Duodenal mucosa (tissue), 2 donors: ENCODE data around the gene PPP1R7.

ENCODE experiments used
- H3K27ac ChIP-seq: one replicate; pipeline ENCODE4 v1.7.0; 2013; ENCODE audit warnings: low read depth, low read length
- H3K27me3 ChIP-seq, 2 donors: one replicate each; pipeline ENCODE4 v1.7.0; 2013; ENCODE audit warnings: low read length in 2 of 2, control low read depth in 1 of 2; ENCODE audit not compliant: insufficient read depth in 2 of 2, control insufficient read depth in 1 of 2
- H3K36me3 ChIP-seq, 2 donors: one replicate each; pipeline ENCODE4 v1.7.0; 2013; ENCODE audit warnings: low read length in 2 of 2, control low read depth in 1 of 2; ENCODE audit not compliant: insufficient read depth in 2 of 2, control insufficient read depth in 1 of 2
- H3K4me1 ChIP-seq, 2 donors: one replicate each; pipeline ENCODE4 v1.7.0; 2013; ENCODE audit warnings: low read length in 2 of 2, control low read depth in 1 of 2; ENCODE audit not compliant: insufficient read depth in 2 of 2, control insufficient read depth in 1 of 2
- H3K4me3 ChIP-seq, 2 donors: one replicate each; pipeline ENCODE4 v1.7.0; 2013; ENCODE audit warnings: low read length in 2 of 2, low read depth in 1 of 2
- H3K9ac ChIP-seq, 2 donors: one replicate each; pipeline ENCODE4 v1.7.0; 2013; ENCODE audit warnings: low read length in 2 of 2, low read depth in 1 of 2
- H3K9me3 ChIP-seq, 2 donors: one replicate each; pipeline ENCODE4 v1.7.0; 2013; ENCODE audit warnings: low read length in 2 of 2, control low read depth in 1 of 2; ENCODE audit not compliant: control insufficient read depth in 1 of 2

PPP1R7 gene

GRCh38 chr2:241131531-241131930, 18.7 kb upstream of the PPP1R7 start:
- Histone ChIP-seq H3K9me3 (no peaks in the 10 kb centered on the region), H3K4me3 (no peak overlapping the region), H3K4me1 (peaks cover 5 to 10% of the 10 kb centered on the region in 2 donors), H3K27ac (no peak overlapping the region), H3K9ac (no peak overlapping the region), H3K27me3 (no peaks in the 10 kb centered on the region), H3K36me3 (peaks cover 0 to 20% of the 10 kb centered on the region in 2 donors)

GRCh38 chr2:241132538-241133435, 17.5 kb upstream of the PPP1R7 start:
- Histone ChIP-seq H3K4me3 (no peak overlapping the region), H3K4me1 (peaks cover 5 to 10% of the 10 kb centered on the region in 2 donors), H3K27me3 (no peaks in the 10 kb centered on the region), H3K36me3 (peaks cover 0 to 28% of the 10 kb centered on the region in 2 donors), H3K9me3 (no peaks in the 10 kb centered on the region), H3K27ac (no peak overlapping the region), H3K9ac (no peak overlapping the region)

- H3K9ac ChIP-seq: no peak overlapping the region
- no peaks in the 10 kb centered on the region for H3K27me3 ChIP-seq
- no peaks in the 10 kb centered on the region for H3K9me3 ChIP-seq
- peaks cover 5 to 10% of the 10 kb centered on the region in 2 donors for H3K4me1 ChIP-seq
- no peak overlapping the region for H3K4me3 ChIP-seq
- no peak overlapping the region for H3K27ac ChIP-seq
- peaks cover 3 to 34% of the 10 kb centered on the region in 2 donors for H3K36me3 ChIP-seq
Measured at GRCh38 chr2:241133436-241133820, 16.8 kb upstream of the PPP1R7 start.

- Histone ChIP-seq H3K4me3 (no peak overlapping the region), H3K9me3 (no peaks in the 10 kb centered on the region), H3K27ac (no peak overlapping the region), H3K4me1 (peaks cover 5 to 10% of the 10 kb centered on the region in 2 donors), H3K27me3 (no peaks in the 10 kb centered on the region), H3K36me3 (peaks cover 5 to 39% of the 10 kb centered on the region in 2 donors), H3K9ac (no peak overlapping the region)
Measured at GRCh38 chr2:241134711-241135110, 15.6 kb upstream of the PPP1R7 start.

- Histone ChIP-seq H3K4me3 (no peak overlapping the region), H3K4me1 (peaks cover 5 to 10% of the 10 kb centered on the region in 2 donors), H3K36me3 (peaks cover 5 to 39% of the 10 kb centered on the region in 2 donors), H3K27ac (no peak overlapping the region), H3K9ac (no peak overlapping the region), H3K9me3 (no peaks in the 10 kb centered on the region), H3K27me3 (no peaks in the 10 kb centered on the region)
Measured at GRCh38 chr2:241135737-241136136, 14.5 kb upstream of the PPP1R7 start.

- peaks cover 5 to 39% of the 10 kb centered on the region in 2 donors for H3K36me3 ChIP-seq
- H3K9me3 ChIP-seq: no peaks in the 10 kb centered on the region
- H3K27me3 ChIP-seq: no peaks in the 10 kb centered on the region
- H3K4me3 ChIP-seq: no peak overlapping the region
- H3K4me1 ChIP-seq: peaks cover 5 to 10% of the 10 kb centered on the region in 2 donors
- no peak overlapping the region for H3K27ac ChIP-seq
- no peak overlapping the region for H3K9ac ChIP-seq
Measured at GRCh38 chr2:241136191-241136590, 14.1 kb upstream of the PPP1R7 start.

- H3K9ac ChIP-seq: no peak overlapping the region
- no peak overlapping the region for H3K27ac ChIP-seq
- H3K36me3 ChIP-seq: peaks cover 5 to 39% of the 10 kb centered on the region in 2 donors
Measured at GRCh38 chr2:241136661-241137260, 13.5 kb upstream of the PPP1R7 start.

GRCh38 chr2:241137276-241138190, 12.7 kb upstream of the PPP1R7 start:
- Histone ChIP-seq H3K4me3 (no peak overlapping the region), H3K27me3 (no peaks in the 10 kb centered on the region), H3K36me3 (peaks cover 5 to 39% of the 10 kb centered on the region in 2 donors), H3K27ac (no peak overlapping the region), H3K4me1 (peaks cover 5 to 10% of the 10 kb centered on the region in 2 donors), H3K9me3 (no peaks in the 10 kb centered on the region), H3K9ac (no peak overlapping the region)

More at GRCh38 chr2:241136661-241137260, 13.5 kb upstream of the PPP1R7 start:
- peaks cover 5 to 10% of the 10 kb centered on the region in 2 donors for H3K4me1 ChIP-seq
- H3K4me3 ChIP-seq: no peak overlapping the region
- H3K27me3 ChIP-seq: no peaks in the 10 kb centered on the region
- H3K9me3 ChIP-seq: no peaks in the 10 kb centered on the region

- H3K9ac ChIP-seq: no peak overlapping the region
- no peaks in the 10 kb centered on the region for H3K27me3 ChIP-seq
- H3K9me3 ChIP-seq: no peaks in the 10 kb centered on the region
- H3K36me3 ChIP-seq: peaks cover 5 to 33% of the 10 kb centered on the region in 2 donors
- H3K4me3 ChIP-seq: no peak overlapping the region
- no peak overlapping the region for H3K27ac ChIP-seq
- peaks cover 5 to 10% of the 10 kb centered on the region in 2 donors for H3K4me1 ChIP-seq
Measured at GRCh38 chr2:241138471-241138870, 11.8 kb upstream of the PPP1R7 start.
